NCI-H748 treated with DMSO at 0.1 percent for 48 hours (cell line): ENCODE measurements around the gene PON1.

Experiments
- DNase-seq: peaks from one replicate; lab custom pipeline; 2025; lab: John Stamatoyannopoulos, UW

PON1 gene

GRCh38 chr7:95324431-95324830 lies at the start of gene PON1:
Gene PON1 (minus strand): TSS chr7:95324532. CDS start chr7:95324475, 57 bp downstream.
- DNase-seq = peak; percentile 62

DNA sequence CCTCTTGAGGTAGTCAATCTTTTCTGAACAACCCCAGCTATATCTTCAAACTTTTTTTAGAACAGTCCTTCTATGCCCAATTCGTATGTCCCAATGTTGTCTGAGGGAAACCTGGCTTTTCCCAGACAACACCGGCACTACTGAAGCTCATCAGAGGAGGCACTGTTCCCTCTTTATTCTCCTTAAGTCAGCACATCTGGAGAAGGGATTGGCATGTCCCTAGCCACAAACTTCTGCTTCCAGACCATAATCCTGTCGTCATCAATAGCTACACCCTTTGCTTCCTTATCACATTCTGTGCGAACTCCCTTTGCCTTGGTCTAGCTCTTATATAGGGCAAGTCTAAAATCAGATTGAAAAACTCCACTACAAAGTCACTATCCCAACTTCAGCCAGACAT lies 49.0 kb upstream of the PON1 start:
- no peak for DNase-seq

DNA sequence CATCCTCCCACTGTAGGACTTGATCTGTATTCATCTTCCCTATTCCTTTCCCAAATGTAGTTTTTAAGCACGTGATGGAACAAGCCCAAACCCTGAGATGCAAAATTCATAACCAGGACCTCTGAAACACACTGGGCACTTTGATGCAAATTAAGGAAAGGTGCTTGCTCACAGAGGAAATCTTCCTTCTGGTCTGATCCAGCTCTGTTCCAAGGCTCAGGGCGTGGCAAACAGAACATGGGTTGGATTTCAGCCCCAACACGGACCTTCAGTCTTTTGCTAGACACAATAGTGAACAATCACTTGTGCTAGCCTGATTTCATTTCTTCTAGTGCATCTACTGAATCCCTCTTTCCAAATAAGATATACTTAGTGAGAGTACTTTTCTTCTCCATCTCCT lies 43.9 kb upstream of the PON1 start:
- DNase-seq = no peak

GRCh38 chr7:95367606-95368005 lies 43.3 kb upstream of the PON1 start:
- peak; percentile 19 for DNase-seq

DNA sequence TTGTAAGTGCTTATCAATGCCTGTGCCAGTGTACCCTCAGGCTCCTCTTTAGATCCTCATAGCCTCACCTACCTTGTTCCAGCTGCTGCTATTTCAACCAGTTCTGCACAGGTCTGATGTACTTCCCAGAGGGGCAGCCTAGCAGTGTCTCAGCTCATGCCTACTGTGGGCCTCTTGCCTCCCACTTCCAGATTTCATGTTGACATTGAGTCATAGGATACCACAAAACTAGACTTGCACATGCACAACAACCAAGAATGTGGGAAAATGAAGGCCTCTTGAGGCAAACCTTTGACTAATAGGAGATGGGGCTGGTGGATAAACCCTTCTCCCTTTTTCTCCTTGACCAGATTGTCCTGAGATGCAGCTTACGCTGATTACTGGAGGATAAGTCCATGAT lies 40.8 kb upstream of the PON1 start:
- DNase-seq = no peak

GRCh38 chr7:95357623-95358022 lies 33.3 kb upstream of the PON1 start:
- no peak for DNase-seq

DNA sequence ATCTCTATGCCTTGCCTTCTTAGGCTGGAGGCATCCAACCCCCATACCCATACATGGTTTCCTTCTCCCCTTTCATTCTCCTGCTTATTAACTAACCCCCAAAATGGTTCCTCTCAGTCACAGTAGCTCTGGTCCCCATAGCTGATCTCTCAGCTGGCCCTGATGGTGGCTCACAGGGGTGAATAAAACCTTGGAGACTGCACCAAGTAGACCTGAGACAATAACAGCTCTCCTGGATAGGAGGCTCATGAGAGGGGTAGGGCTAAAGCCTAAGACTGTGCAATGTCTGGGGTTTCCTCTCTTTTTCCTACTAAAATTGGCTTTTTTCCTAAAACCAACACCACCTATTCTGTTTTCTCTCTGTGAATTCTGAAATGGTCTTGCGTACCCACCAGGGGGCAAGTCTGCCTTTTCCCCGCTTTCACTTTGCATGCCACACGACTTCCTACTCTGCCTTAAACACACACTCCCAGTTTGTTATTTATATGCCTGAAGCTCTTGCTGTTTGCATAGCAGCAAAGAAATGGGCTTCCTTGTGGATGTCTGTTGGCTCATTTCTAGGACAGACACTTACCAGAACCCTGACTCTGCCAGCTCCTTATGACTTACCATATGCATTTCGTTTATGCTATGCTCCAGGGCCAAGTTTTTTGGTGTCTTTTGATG lies 18.4 kb upstream of the PON1 start:
- no peak for DNase-seq

GRCh38 chr7:95342029-95342428 lies 17.7 kb upstream of the PON1 start:
- DNase-seq = no peak

GRCh38 chr7:95340491-95340890 lies 16.2 kb upstream of the PON1 start:
- no peak for DNase-seq

DNA sequence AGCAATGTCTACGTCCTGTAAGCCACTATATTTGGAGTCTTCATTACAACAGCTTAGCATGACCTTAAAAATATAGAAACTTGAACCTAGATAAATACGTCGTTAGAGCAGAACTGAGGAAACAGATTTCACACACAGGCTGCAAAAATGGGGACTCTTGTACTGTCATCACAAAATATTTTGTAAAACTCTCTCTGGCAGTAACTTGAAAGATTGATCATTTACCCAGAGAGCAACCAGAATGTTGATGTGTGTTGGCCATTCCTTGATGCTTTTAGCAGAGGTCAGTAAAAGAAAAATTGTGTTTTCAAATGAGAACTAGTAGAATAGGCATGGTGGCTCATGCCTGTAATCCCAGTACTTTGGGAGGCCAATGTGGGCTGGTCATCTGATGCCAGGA lies 14.5 kb upstream of the PON1 start:
- DNase-seq = no peak

DNA sequence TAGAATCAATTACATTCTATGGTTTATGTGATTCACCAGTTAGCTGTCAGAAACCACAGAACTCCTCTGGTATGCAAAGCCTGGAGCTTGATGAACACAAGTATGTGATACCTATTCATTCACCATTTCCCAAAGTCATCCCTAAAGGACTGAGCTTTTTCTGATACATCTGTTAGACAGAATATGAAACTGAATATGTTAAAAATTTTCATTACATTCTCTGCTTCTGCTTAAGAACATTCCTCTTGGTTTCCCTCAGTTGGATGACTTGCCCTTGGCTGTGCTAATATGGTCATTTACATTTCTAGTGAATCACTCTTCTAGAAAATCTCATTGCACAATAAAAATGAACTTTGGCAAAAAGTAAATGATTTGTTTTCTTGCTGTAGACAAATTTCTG lies 10.8 kb upstream of the PON1 start:
- DNase-seq = no peak

- no peak for DNase-seq
These were observed 10.1 kb upstream of the PON1 start for GRCh38 chr7:95334447-95334846.

GRCh38 chr7:95330961-95331337 lies 6.6 kb upstream of the PON1 start:
- no peak for DNase-seq

- no peak for DNase-seq
These were observed 6.0 kb upstream of the PON1 start for GRCh38 chr7:95330204-95330960.

DNA sequence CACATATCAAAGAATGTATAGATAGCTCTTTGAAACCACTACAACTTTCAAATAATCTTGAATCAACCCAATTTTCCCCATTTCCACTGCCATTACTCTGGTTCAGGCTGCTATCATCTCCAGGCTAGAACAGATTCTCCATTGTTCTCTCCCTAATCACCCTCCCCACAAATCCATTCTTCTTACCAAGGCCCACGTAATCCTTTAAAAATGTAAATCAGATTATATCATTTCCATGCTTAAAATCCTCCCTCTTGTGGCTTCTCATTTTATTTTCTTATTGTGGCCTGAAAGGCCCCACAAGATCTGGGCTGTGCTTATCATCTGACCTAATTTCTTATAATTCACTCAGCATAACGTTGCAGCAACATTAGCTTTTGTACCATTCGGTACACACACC lies 3.0 kb upstream of the PON1 start:
- DNase-seq = no peak

GRCh38 chr7:95323410-95324129 lies 762 bp downstream of the PON1 start:
- no peak for DNase-seq

- no peak for DNase-seq
These were observed 1.5 kb downstream of the PON1 start for GRCh38 chr7:95322854-95323253.

DNA sequence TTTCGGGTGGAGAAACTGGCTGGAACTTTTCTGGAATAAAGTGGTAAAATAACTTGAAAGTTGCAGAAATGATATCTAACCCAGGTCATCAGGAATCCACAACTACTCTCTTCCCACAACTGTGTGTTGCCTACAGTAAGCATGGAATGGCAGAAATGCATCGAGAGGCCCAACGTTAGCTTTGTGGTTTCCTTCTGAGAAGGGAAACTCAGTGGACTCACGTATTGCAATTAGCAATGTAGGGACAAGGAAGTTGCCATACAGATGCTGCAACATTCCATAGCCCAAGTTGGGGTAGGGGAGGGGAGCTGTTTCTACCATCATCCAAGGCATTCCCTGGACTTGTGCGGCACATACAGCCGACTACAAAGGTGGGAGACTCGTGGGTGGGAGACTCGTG lies 1.9 kb downstream of the PON1 start:
- no peak for DNase-seq

GRCh38 chr7:95321720-95322119 lies 2.6 kb downstream of the PON1 start:
- DNase-seq = no peak

DNA sequence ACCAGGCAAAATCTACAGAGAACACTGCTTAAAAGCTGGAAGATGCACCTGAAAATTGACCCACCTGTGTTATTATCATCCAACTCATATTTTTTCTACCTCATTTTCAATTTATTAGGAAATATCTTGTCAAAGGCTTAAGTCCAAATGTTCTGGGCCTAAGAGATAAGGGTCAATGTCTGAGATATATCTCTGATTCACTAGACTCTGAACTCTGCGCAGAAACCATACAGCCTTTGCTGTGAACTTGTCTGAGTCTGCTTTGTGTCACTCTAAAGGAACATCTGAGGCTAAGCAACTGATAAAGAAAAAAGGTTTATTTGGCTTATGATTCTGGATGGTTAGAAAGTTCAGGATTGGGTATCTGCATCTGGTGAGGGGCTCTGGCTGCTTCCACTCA lies 3.7 kb downstream of the PON1 start:
- no peak for DNase-seq

GRCh38 chr7:95319570-95319969 lies 4.8 kb downstream of the PON1 start:
- no peak for DNase-seq

GRCh38 chr7:95318501-95319100 lies 5.7 kb downstream of the PON1 start:
- peak; percentile 31 for DNase-seq

DNA sequence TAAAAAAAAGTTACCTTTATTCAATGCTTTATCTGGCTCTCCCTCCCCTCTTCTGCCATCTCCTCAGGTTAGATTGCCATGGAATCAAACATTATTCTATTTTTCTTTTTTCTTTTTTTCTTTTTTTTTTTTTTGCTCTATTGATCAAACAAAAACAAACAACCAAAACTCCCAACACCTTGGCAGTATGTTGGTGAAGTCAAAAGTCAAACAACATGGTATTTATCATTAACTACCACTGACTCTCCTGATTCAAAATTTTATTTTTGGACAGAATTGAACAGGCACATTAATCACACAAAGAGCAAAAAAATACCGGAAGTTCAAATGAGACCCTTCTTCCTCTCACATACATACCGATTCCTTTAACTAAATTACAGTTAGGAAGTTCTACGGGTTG lies 6.4 kb downstream of the PON1 start:
- no peak for DNase-seq
